ENCODE results near the gene ZNF185.

The ZNF185 gene

DNA sequence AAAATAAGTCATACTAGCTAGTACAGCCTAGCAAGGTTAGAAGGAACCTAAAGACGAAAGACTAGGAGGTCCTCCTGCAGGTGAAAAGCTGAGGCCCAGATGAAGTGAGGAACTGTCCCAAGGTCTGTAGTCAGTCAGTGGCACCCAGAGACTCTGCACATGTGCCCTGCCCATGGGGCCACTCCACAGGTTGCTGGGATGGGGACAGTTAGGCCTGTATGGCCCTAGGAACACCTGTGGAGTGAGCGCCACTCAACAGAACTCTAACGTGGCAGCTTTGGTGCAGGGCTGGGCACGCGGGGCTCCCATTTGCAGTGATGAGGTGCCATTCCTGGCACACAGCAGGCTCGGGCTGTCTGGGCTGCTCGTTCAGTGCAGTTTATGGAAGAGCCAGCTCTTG is 14.8 kb downstream of the ZNF185 start:
- no peak for TF ChIP-seq JUND (IDR thresholded peaks at IDR 0.05; ENCODE audit: low read depth)
- in situ Hi-C loops (cut with HindIII; ENCODE audit: low pct_unique_long_range_greater_than_20kb, low sequenced_read_pairs) = no loop called here
- DNase-seq (ENCODE audit: low read depth in 1 of 2, low spot score in 1 of 2) = no peak

DNA sequence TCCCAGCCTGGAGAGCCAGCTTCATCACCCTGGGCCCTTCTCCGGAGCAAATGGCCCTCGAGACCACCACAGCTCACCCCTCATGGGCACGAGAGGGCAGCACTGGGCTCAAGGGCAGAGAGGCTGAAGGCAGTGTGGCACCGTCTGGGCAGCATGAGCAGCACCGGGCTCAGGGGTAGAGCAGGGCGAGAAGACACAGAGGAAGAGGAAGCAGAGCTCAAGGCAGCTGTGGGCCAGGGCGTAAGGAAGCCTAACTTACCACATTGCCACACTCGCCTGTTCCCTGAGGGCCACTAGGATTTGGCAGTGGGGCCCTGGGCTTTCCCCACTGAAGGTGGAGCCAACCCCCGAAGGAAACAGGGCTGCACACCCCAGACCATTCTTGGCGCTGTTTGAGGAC is 15.5 kb downstream of the ZNF185 start:
- DNase-seq (ENCODE audit: low read depth in 1 of 2, low spot score in 1 of 2) = no peak
- TF ChIP-seq JUND (IDR thresholded peaks at IDR 0.05; ENCODE audit: low read depth) = no peak
- in situ Hi-C loops (cut with HindIII; ENCODE audit: low pct_unique_long_range_greater_than_20kb, low sequenced_read_pairs) = no loop called here

GRCh38 chrX:152913910-152914309 is 16.0 kb downstream of the ZNF185 start:
- DNase-seq (ENCODE audit: low read depth in 1 of 2, low spot score in 1 of 2) = no peak
- TF ChIP-seq JUND (IDR thresholded peaks at IDR 0.05; ENCODE audit: low read depth) = no peak
- in situ Hi-C loops (cut with HindIII; ENCODE audit: low pct_unique_long_range_greater_than_20kb, low sequenced_read_pairs) = no loop called here

- in situ Hi-C loops (cut with HindIII; ENCODE audit: low pct_unique_long_range_greater_than_20kb, low sequenced_read_pairs) = no loop called here
- no peak for TF ChIP-seq JUND (IDR thresholded peaks at IDR 0.05; ENCODE audit: low read depth)
- DNase-seq (ENCODE audit: low read depth in 1 of 2, low spot score in 1 of 2) = peak in 1 of 2 experiments; percentile 19
Observed at GRCh38 chrX:152915541-152916241, 17.8 kb downstream of the ZNF185 start.

DNA sequence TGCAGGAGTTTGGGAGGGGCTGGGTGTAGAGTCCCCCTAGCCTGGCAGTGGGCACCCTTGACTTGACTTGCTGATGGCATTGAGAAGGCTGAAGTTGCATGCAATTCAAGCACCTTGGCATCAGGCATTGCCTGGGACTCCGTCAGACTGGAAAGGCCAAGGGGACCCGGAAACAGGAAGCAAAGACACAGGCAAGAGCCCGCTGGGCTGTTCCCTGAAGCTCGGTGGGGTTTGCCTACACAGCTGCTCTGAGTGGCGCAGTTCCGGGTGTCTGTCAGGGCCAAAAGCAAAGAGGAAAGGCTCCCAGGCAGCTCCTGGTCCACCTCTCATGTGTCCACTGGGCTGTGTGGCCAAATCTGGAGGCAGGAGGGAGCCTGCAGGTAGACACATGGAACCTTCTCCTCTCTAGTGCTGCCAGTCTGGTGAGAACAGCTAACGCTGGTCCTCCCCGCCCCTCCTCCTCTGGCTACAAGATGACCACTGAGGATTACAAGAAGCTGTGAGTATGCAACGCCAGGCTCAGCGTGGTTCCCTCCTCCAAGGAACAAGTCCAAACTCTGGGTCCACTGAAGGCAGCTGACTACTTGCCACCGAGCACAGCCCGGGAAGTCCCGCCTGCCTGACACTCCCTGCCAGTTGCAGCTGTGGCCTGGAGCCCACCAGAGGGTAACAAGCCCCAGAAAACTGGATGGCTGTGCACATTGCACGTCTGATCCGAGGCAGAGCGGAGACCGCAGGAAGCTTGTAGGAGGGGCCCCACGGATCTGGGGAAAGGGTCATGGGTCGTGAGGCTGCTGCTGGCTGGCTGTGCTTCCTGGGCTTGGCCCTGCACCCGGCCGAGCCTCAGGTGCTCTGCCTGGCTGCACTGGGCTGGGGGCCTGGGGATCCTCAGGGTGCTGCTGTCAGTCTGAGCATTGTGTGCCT is 20.1 kb downstream of the ZNF185 start:
- no peak for DNase-seq (ENCODE audit: low read depth in 1 of 2, low spot score in 1 of 2)
- no peak for TF ChIP-seq JUND (IDR thresholded peaks at IDR 0.05; ENCODE audit: low read depth)
- in situ Hi-C loops (cut with HindIII; ENCODE audit: low pct_unique_long_range_greater_than_20kb, low sequenced_read_pairs) = no loop called here

GRCh38 chrX:152918707-152919106 is 20.8 kb downstream of the ZNF185 start:
- TF ChIP-seq JUND (IDR thresholded peaks at IDR 0.05; ENCODE audit: low read depth) = no peak
- DNase-seq (ENCODE audit: low read depth in 1 of 2, low spot score in 1 of 2) = no peak
- in situ Hi-C loops (cut with HindIII; ENCODE audit: low pct_unique_long_range_greater_than_20kb, low sequenced_read_pairs) = no loop called here

GRCh38 chrX:152923599-152923998 is 25.7 kb downstream of the ZNF185 start:
- in situ Hi-C loops (cut with HindIII; ENCODE audit: low pct_unique_long_range_greater_than_20kb, low sequenced_read_pairs) = no loop called here
- TF ChIP-seq JUND (IDR thresholded peaks at IDR 0.05; ENCODE audit: low read depth) = no peak
- DNase-seq (ENCODE audit: low read depth in 1 of 2, low spot score in 1 of 2) = no peak

DNA sequence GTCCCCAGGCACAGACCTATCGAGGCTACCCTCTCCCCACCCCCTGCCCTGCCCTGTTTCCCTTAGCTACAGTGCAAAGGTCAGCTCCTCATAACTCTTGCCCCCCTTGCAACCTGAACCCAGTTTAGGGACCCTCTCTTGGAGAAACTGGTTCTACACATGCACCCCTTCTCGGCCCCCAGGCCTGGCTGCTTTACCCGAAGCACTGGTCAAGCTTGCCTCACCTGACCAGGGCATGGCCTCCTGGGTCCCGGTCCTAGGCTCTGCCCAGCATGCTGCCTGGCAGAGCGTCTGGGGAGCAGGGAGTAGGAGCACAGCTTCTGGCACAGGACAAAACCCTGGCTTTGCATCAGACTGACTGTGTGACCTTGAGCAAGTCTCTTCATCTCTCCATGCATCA is 28.0 kb downstream of the ZNF185 start:
- no peak for TF ChIP-seq JUND (IDR thresholded peaks at IDR 0.05; ENCODE audit: low read depth)
- DNase-seq (ENCODE audit: low read depth in 1 of 2, low spot score in 1 of 2) = no peak
- in situ Hi-C loops (cut with HindIII; ENCODE audit: low pct_unique_long_range_greater_than_20kb, low sequenced_read_pairs) = no loop called here

DNA sequence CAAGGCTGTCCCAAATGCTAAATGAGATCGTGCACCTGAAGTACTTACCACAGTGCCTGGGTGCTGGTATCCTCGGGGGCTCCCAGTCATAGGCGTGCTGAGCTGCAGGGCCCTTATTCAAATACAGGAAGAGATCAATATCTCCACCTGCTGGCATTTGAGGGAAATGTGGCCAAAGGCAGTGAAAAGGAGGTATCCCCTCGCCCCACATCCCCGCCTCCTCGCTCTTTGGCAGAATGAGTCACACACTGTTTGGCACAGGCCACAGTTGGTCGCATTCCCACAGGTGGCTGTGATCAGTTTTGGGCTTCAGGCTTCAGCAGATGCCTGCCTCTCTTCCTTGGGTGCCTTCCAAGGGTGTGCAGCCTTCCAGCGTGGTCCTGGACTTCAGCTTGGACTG is 28.4 kb downstream of the ZNF185 start:
- no peak for TF ChIP-seq JUND (IDR thresholded peaks at IDR 0.05; ENCODE audit: low read depth)
- in situ Hi-C loops (cut with HindIII; ENCODE audit: low pct_unique_long_range_greater_than_20kb, low sequenced_read_pairs) = no loop called here
- DNase-seq (ENCODE audit: low read depth in 1 of 2, low spot score in 1 of 2) = peak in 1 of 2 experiments; percentile 64

DNA sequence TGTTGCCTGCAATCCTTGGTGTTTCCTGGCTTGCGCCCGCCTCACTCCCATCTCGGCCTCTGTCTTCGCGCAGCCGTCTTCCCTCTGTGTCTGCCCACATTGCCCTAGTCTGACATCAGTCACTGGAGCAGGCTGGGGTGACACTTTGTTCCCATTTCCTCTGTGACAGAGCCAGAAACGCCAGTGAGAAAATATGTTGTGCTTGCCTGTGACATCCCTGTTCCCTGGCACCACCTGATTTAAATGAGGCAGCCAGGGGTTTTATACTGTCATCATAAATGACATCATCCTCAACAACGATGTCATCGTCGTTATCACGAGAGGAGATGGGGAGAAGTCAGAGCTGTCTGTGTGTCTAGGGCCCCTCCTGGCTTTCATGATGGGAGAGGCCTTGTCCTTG is 29.1 kb downstream of the ZNF185 start:
- TF ChIP-seq JUND (IDR thresholded peaks at IDR 0.05; ENCODE audit: low read depth) = no peak
- in situ Hi-C loops (cut with HindIII; ENCODE audit: low pct_unique_long_range_greater_than_20kb, low sequenced_read_pairs) = no loop called here
- no peak for DNase-seq (ENCODE audit: low read depth in 1 of 2, low spot score in 1 of 2)

DNA sequence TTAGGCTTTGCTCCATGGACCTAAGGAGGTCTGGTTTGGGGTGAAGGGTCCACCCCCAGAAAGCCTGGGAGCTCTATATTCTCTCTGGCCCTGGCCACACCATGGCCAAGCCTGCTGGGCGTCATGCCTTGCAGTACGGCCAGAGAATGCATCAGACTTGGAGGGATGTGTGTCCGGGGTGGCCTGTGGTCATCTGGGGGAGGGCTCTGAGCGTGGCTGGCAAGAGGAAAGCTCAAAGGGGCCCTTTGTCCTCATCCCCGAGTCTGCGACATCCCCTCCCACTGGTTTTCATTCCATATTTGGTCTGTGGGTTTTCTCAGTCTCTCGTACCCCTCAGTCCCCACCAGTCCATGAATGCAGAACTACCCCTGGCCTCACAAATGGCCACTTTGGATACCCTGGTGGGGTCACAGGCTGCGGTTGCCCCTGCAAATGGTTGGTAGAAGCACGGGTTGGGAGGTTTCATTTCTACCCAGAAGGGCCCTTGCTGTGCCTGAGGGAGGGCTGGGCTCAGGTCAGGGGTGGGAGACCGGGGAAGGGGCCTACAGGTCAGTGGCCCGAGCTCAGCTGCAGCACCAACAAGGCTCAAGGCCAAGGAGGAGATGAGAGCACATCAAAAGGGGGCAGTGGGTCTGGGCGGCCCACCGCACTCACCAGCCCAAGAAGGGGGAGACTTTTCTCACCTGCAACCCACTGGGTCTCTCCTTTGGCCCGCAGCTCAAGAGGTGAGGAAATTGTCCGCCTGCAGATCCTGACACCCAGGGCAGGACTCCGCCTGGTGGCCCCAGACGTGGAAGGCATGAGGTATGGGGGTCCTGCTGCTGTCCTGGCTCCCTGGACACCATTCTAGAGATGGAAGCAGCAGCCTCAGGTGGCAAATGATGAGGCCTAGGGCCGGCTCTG is 30.2 kb downstream of the ZNF185 start:
- DNase-seq (ENCODE audit: low read depth in 1 of 2, low spot score in 1 of 2) = no peak
- in situ Hi-C loops (cut with HindIII; ENCODE audit: low pct_unique_long_range_greater_than_20kb, low sequenced_read_pairs) = no loop called here
- no peak for TF ChIP-seq JUND (IDR thresholded peaks at IDR 0.05; ENCODE audit: low read depth)

DNA sequence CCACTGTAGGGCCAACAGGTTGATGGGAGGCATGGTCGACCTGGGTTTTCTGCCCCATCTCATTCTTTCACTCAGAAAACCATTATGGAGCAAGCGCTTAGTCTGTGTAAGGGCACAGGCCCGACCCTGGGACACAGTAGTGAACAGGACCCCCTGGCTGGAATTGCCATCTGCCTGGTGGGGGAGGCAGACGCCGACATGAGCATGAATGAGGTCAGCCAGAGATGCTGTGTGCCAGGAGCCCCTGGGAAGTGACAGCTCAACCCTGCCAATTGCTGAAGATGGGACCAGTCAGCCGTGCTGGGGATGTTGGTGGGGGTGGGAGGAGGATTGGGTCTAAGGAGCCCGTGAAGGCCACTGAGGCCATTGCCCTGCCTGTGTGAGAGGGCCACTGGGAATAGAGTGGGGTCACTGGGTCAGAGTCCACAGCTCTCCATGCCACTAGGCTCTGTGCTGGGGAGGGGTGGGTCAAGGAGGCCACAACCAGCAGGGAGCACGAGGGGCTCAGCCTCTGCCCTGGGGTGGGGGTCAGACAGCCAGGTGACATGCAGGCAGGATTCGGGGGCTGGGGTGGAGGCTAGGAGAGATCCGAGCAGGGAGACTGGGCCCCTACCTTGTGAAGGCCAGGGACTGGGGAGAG is 31.0 kb downstream of the ZNF185 start:
- no peak for TF ChIP-seq JUND (IDR thresholded peaks at IDR 0.05; ENCODE audit: low read depth)
- no peak for DNase-seq (ENCODE audit: low read depth in 1 of 2, low spot score in 1 of 2)
- in situ Hi-C loops (cut with HindIII; ENCODE audit: low pct_unique_long_range_greater_than_20kb, low sequenced_read_pairs) = no loop called here

Data from T47D (cell line).